Measurements from ENCODE around the gene PIEZO2.

PIEZO2 gene

GRCh38 chr18:10899481-10899880, 249.9 kb downstream of the PIEZO2 start:
- Histone ChIP-seq H3K4me3 (ENCODE audit: insufficient read length, low read depth) (no peak overlapping the region), H3K9ac (ENCODE audit: insufficient read length, low read depth) (no peak overlapping the region), H3K9me3 (ENCODE audit: insufficient read depth, low read length) (no peaks in the 10 kb centered on the region), H3K36me3 (ENCODE audit: insufficient read depth, insufficient read length, low read length) (no peaks in the 10 kb centered on the region), H3K4me1 (ENCODE audit: insufficient read depth, insufficient read length) (peaks cover 2% of the 10 kb centered on the region), H3K27me3 (ENCODE audit: insufficient read depth, insufficient read length) (no peaks in the 10 kb centered on the region)
- no peak for TF ChIP-seq YY1 (IDR thresholded peaks at IDR 0.05; ENCODE audit: insufficient read depth, insufficient read length)
- TF ChIP-seq SUZ12 (IDR thresholded peaks at IDR 0.05; ENCODE audit: extremely low read depth, insufficient read depth, insufficient read length): no peak
- TF ChIP-seq ZNF274 (IDR thresholded peaks at IDR 0.05; ENCODE audit: low read depth, low read length): no peak
- no peak for DNase-seq (ENCODE audit: low read depth, low spot score)

GRCh38 chr18:10898417-10898974, 250.9 kb downstream of the PIEZO2 start:
- Histone ChIP-seq H3K4me3 (ENCODE audit: insufficient read length, low read depth) (no peak overlapping the region), H3K36me3 (ENCODE audit: insufficient read depth, insufficient read length, low read length) (no peaks in the 10 kb centered on the region), H3K27me3 (ENCODE audit: insufficient read depth, insufficient read length) (no peaks in the 10 kb centered on the region), H3K9ac (ENCODE audit: insufficient read length, low read depth) (no peak overlapping the region), H3K9me3 (ENCODE audit: insufficient read depth, low read length) (no peaks in the 10 kb centered on the region), H3K4me1 (ENCODE audit: insufficient read depth, insufficient read length) (peaks cover 2% of the 10 kb centered on the region)
- DNase-seq (ENCODE audit: low read depth, low spot score): no peak
- TF ChIP-seq SUZ12 (IDR thresholded peaks at IDR 0.05; ENCODE audit: extremely low read depth, insufficient read depth, insufficient read length): no peak
- no peak for TF ChIP-seq YY1 (IDR thresholded peaks at IDR 0.05; ENCODE audit: insufficient read depth, insufficient read length)
- TF ChIP-seq ZNF274 (IDR thresholded peaks at IDR 0.05; ENCODE audit: low read depth, low read length): no peak

GRCh38 chr18:10896851-10897250, 252.5 kb downstream of the PIEZO2 start:
- no peaks in the 10 kb centered on the region for H3K36me3 ChIP-seq (ENCODE audit: insufficient read depth, insufficient read length, low read length)
- H3K9ac ChIP-seq (ENCODE audit: insufficient read length, low read depth): no peak overlapping the region
- peaks cover 2% of the 10 kb centered on the region for H3K4me1 ChIP-seq (ENCODE audit: insufficient read depth, insufficient read length)
- TF ChIP-seq YY1 (IDR thresholded peaks at IDR 0.05; ENCODE audit: insufficient read depth, insufficient read length) (no peak), ZNF274 (IDR thresholded peaks at IDR 0.05; ENCODE audit: low read depth, low read length) (no peak), SUZ12 (IDR thresholded peaks at IDR 0.05; ENCODE audit: extremely low read depth, insufficient read depth, insufficient read length) (no peak)
- DNase-seq (ENCODE audit: low read depth, low spot score): no peak
- H3K4me3 ChIP-seq (ENCODE audit: insufficient read length, low read depth): no peak overlapping the region
- H3K9me3 ChIP-seq (ENCODE audit: insufficient read depth, low read length): no peaks in the 10 kb centered on the region
- H3K27me3 ChIP-seq (ENCODE audit: insufficient read depth, insufficient read length): no peaks in the 10 kb centered on the region

GRCh38 chr18:10895976-10896375, 253.4 kb downstream of the PIEZO2 start:
- Histone ChIP-seq H3K9me3 (ENCODE audit: insufficient read depth, low read length) (no peaks in the 10 kb centered on the region), H3K36me3 (ENCODE audit: insufficient read depth, insufficient read length, low read length) (no peaks in the 10 kb centered on the region), H3K4me1 (ENCODE audit: insufficient read depth, insufficient read length) (peaks cover 2% of the 10 kb centered on the region), H3K4me3 (ENCODE audit: insufficient read length, low read depth) (no peak overlapping the region), H3K9ac (ENCODE audit: insufficient read length, low read depth) (no peak overlapping the region), H3K27me3 (ENCODE audit: insufficient read depth, insufficient read length) (no peaks in the 10 kb centered on the region)
- TF ChIP-seq SUZ12 (IDR thresholded peaks at IDR 0.05; ENCODE audit: extremely low read depth, insufficient read depth, insufficient read length) (no peak), ZNF274 (IDR thresholded peaks at IDR 0.05; ENCODE audit: low read depth, low read length) (no peak), YY1 (IDR thresholded peaks at IDR 0.05; ENCODE audit: insufficient read depth, insufficient read length) (no peak)
- DNase-seq (ENCODE audit: low read depth, low spot score): no peak

GRCh38 chr18:10894501-10894900, 254.9 kb downstream of the PIEZO2 start:
- Histone ChIP-seq H3K9ac (ENCODE audit: insufficient read length, low read depth) (no peak overlapping the region), H3K4me1 (ENCODE audit: insufficient read depth, insufficient read length) (peaks cover 2% of the 10 kb centered on the region), H3K27me3 (ENCODE audit: insufficient read depth, insufficient read length) (no peaks in the 10 kb centered on the region), H3K4me3 (ENCODE audit: insufficient read length, low read depth) (no peak overlapping the region), H3K36me3 (ENCODE audit: insufficient read depth, insufficient read length, low read length) (no peaks in the 10 kb centered on the region), H3K9me3 (ENCODE audit: insufficient read depth, low read length) (no peaks in the 10 kb centered on the region)
- TF ChIP-seq ZNF274 (IDR thresholded peaks at IDR 0.05; ENCODE audit: low read depth, low read length): no peak
- TF ChIP-seq YY1 (IDR thresholded peaks at IDR 0.05; ENCODE audit: insufficient read depth, insufficient read length): no peak
- no peak for DNase-seq (ENCODE audit: low read depth, low spot score)

GRCh38 chr18:10893761-10894160, 255.6 kb downstream of the PIEZO2 start:
- Histone ChIP-seq H3K9me3 (ENCODE audit: insufficient read depth, low read length) (no peaks in the 10 kb centered on the region), H3K27me3 (ENCODE audit: insufficient read depth, insufficient read length) (no peaks in the 10 kb centered on the region), H3K4me3 (ENCODE audit: insufficient read length, low read depth) (no peak overlapping the region), H3K4me1 (ENCODE audit: insufficient read depth, insufficient read length) (peaks cover 2% of the 10 kb centered on the region), H3K36me3 (ENCODE audit: insufficient read depth, insufficient read length, low read length) (no peaks in the 10 kb centered on the region), H3K9ac (ENCODE audit: insufficient read length, low read depth) (no peak overlapping the region)
- no peak for TF ChIP-seq YY1 (IDR thresholded peaks at IDR 0.05; ENCODE audit: insufficient read depth, insufficient read length)
- no peak for DNase-seq (ENCODE audit: low read depth, low spot score)

- H3K27me3 ChIP-seq (ENCODE audit: insufficient read depth, insufficient read length): no peaks in the 10 kb centered on the region
- no peaks in the 10 kb centered on the region for H3K4me1 ChIP-seq (ENCODE audit: insufficient read depth, insufficient read length)
- H3K9ac ChIP-seq (ENCODE audit: insufficient read length, low read depth): no peak overlapping the region
- H3K9me3 ChIP-seq (ENCODE audit: insufficient read depth, low read length): no peaks in the 10 kb centered on the region
- H3K4me3 ChIP-seq (ENCODE audit: insufficient read length, low read depth): no peak overlapping the region
- no peaks in the 10 kb centered on the region for H3K36me3 ChIP-seq (ENCODE audit: insufficient read depth, insufficient read length, low read length)
- no peak for DNase-seq (ENCODE audit: low read depth, low spot score)
- TF ChIP-seq ZNF274 (IDR thresholded peaks at IDR 0.05; ENCODE audit: low read depth, low read length): no peak
These were observed 256.2 kb downstream of the PIEZO2 start for GRCh38 chr18:10893196-10893595.

- Histone ChIP-seq H3K4me1 (ENCODE audit: insufficient read depth, insufficient read length) (no peaks in the 10 kb centered on the region), H3K36me3 (ENCODE audit: insufficient read depth, insufficient read length, low read length) (no peaks in the 10 kb centered on the region), H3K27me3 (ENCODE audit: insufficient read depth, insufficient read length) (no peaks in the 10 kb centered on the region), H3K4me3 (ENCODE audit: insufficient read length, low read depth) (no peak overlapping the region), H3K9ac (ENCODE audit: insufficient read length, low read depth) (no peak overlapping the region), H3K9me3 (ENCODE audit: insufficient read depth, low read length) (no peaks in the 10 kb centered on the region)
- no peak for TF ChIP-seq YY1 (IDR thresholded peaks at IDR 0.05; ENCODE audit: insufficient read depth, insufficient read length)
- TF ChIP-seq SUZ12 (IDR thresholded peaks at IDR 0.05; ENCODE audit: extremely low read depth, insufficient read depth, insufficient read length): no peak
- no peak for TF ChIP-seq ZNF274 (IDR thresholded peaks at IDR 0.05; ENCODE audit: low read depth, low read length)
- DNase-seq (ENCODE audit: low read depth, low spot score): no peak
These were observed 256.6 kb downstream of the PIEZO2 start for GRCh38 chr18:10892786-10893185.

Measured in NT2/D1 (cell line).